ENCODE results near the gene UBL7.

DNA sequence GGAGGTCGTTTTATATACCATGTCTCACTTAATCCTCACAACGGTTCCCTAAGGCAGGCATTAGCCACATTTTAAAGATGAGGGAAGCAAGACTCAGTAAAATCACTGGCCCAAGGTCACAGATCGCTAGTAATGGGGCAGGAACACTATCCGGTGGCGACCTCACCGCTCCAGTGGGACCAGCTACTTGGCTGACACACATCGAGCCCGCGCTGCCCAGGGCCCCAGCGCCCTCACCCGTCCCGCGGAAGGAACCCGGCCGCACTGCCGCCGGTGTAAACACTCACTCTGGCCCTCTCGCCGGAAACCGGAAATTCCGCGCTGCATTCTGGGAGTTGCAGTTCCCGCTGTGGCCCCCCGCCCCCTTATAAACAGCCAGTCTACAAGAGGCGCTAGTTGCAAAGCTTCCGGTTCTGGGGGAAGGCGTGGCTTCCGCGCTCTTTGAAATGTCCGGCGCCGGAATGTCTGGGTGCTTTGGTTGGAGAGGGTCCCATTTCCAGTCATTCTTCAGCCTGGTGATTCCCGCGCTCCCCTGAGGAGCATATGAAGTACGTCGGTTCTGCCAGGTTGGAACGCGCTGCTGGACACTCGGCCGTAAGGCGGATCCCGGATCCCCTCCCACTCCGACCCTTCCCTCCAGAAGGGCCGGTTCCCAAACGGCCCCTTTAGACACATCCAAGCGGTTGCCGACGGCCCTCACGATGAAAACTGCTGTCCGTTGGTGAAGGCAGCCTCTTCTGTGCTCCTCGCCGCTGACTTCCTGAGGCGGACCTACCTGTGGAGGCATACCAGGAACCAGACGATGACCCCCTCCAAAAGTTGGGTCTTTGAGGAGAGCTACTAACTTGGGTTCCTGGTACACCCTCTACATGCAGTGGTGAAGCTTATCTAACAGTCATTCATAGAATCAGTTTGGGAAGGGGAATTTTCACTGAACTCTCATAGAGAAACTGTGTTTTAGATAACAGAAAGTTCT is at the start of gene UBL7:
- TF ChIP-seq, protein P1, sequence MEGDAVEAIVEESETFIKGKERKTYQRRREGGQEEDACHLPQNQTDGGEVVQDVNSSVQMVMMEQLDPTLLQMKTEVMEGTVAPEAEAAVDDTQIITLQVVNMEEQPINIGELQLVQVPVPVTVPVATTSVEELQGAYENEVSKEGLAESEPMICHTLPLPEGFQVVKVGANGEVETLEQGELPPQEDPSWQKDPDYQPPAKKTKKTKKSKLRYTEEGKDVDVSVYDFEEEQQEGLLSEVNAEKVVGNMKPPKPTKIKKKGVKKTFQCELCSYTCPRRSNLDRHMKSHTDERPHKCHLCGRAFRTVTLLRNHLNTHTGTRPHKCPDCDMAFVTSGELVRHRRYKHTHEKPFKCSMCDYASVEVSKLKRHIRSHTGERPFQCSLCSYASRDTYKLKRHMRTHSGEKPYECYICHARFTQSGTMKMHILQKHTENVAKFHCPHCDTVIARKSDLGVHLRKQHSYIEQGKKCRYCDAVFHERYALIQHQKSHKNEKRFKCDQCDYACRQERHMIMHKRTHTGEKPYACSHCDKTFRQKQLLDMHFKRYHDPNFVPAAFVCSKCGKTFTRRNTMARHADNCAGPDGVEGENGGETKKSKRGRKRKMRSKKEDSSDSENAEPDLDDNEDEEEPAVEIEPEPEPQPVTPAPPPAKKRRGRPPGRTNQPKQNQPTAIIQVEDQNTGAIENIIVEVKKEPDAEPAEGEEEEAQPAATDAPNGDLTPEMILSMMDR (conservative IDR thresholded peaks at IDR 0.05): no peak
- TF ChIP-seq EZH2 (IDR thresholded peaks at IDR 0.05; ENCODE audit: low read depth): no peak
